ENCODE data around the gene SH2D2A. TPM values are rescaled to one million over a fixed set of nuclear protein-coding genes. Genes with fewer than 3 reads are reported as not detected.
A peak's percentile ranks its signal among the peaks of the same experiment; 100 is the strongest.

Gene SH2D2A
- total RNA-seq, 2 donors from 2014 or later, result 0.81 to 1.1 TPM

- no peak overlapping the region for H3K27ac ChIP-seq
- no peaks in the 10 kb centered on the region for H3K36me3 ChIP-seq
- H3K4me3 ChIP-seq, result no peak overlapping the region
- ATAC-seq (ENCODE audit: insufficient number of reproducible peaks, low FRiP score, low read depth) (no peak), DNase-seq (ENCODE audit: low spot score) (no peak)
- no peak for TF ChIP-seq CTCF (IDR thresholded peaks at IDR 0.05)
- no peaks in the 10 kb centered on the region for H3K27me3 ChIP-seq (replicated peaks; ENCODE audit: insufficient read depth)
- H3K9me3 ChIP-seq, result no peaks in the 10 kb centered on the region
- H3K4me1 ChIP-seq (ENCODE audit: control insufficient read depth in 1 of 2, low read depth in 2 of 2), result no peaks in the 10 kb centered on the region
These were observed 22.9 kb upstream of the SH2D2A start for GRCh38 chr1:156839426-156840109.

- no peak overlapping the region for H3K27ac ChIP-seq
- no peaks in the 10 kb centered on the region for H3K4me1 ChIP-seq (ENCODE audit: control insufficient read depth in 1 of 2, low read depth in 2 of 2)
- H3K9me3 ChIP-seq, result no peaks in the 10 kb centered on the region
- no peak for ATAC-seq (ENCODE audit: insufficient number of reproducible peaks, low FRiP score, low read depth)
- no peaks in the 10 kb centered on the region for H3K27me3 ChIP-seq (replicated peaks; ENCODE audit: insufficient read depth)
- no peak for DNase-seq (ENCODE audit: low spot score)
- peak; percentile 70 for TF ChIP-seq CTCF (IDR thresholded peaks at IDR 0.05)
- no peak overlapping the region for H3K4me3 ChIP-seq
- no peaks in the 10 kb centered on the region for H3K36me3 ChIP-seq
These were observed 22.3 kb upstream of the SH2D2A start for GRCh38 chr1:156838972-156839371.

GRCh38 chr1:156836892-156837291, 20.2 kb upstream of the SH2D2A start:
- H3K4me1 ChIP-seq (ENCODE audit: control insufficient read depth in 1 of 2, low read depth in 2 of 2), result no peaks in the 10 kb centered on the region
- H3K4me3 ChIP-seq, result no peak overlapping the region
- no peak for TF ChIP-seq CTCF (IDR thresholded peaks at IDR 0.05)
- no peak for ATAC-seq (ENCODE audit: insufficient number of reproducible peaks, low FRiP score, low read depth)
- no peaks in the 10 kb centered on the region for H3K36me3 ChIP-seq
- no peak for DNase-seq (ENCODE audit: low spot score)
- no peak overlapping the region for H3K27ac ChIP-seq
- H3K27me3 ChIP-seq (replicated peaks; ENCODE audit: insufficient read depth), result no peaks in the 10 kb centered on the region
- H3K9me3 ChIP-seq, result no peaks in the 10 kb centered on the region

- no peak overlapping the region for H3K4me3 ChIP-seq
- DNase-seq (ENCODE audit: low spot score) (no peak), ATAC-seq (ENCODE audit: insufficient number of reproducible peaks, low FRiP score, low read depth) (no peak)
- no peaks in the 10 kb centered on the region for H3K36me3 ChIP-seq
- H3K9me3 ChIP-seq, result no peaks in the 10 kb centered on the region
- TF ChIP-seq CTCF (IDR thresholded peaks at IDR 0.05), result no peak
- no peaks in the 10 kb centered on the region for H3K4me1 ChIP-seq (ENCODE audit: control insufficient read depth in 1 of 2, low read depth in 2 of 2)
- no peak overlapping the region for H3K27ac ChIP-seq
- H3K27me3 ChIP-seq (replicated peaks; ENCODE audit: insufficient read depth), result no peaks in the 10 kb centered on the region
These were observed 19.5 kb upstream of the SH2D2A start for GRCh38 chr1:156836041-156836654.

GRCh38 chr1:156834322-156834721, 17.7 kb upstream of the SH2D2A start:
- TF ChIP-seq CTCF (IDR thresholded peaks at IDR 0.05), result no peak
- no peak for ATAC-seq (ENCODE audit: insufficient number of reproducible peaks, low FRiP score, low read depth)
- Histone ChIP-seq H3K4me1 (ENCODE audit: control insufficient read depth in 1 of 2, low read depth in 2 of 2) (no peaks in the 10 kb centered on the region), H3K27ac (no peak overlapping the region), H3K4me3 (no peak overlapping the region), H3K27me3 (replicated peaks; ENCODE audit: insufficient read depth) (no peaks in the 10 kb centered on the region), H3K9me3 (no peaks in the 10 kb centered on the region), H3K36me3 (no peaks in the 10 kb centered on the region)
- DNase-seq (ENCODE audit: low spot score), result no peak

All from thoracic aorta (tissue), 2 donors.